Choroid plexus epithelial cell (primary cell): Measurements from ENCODE around the gene KIF21B.
"Not testable (repeated sequence)": the region's sequence is repeated elsewhere in the genome, so short reads cannot be mapped to it uniquely, and the experiment has no call there.

Experiments
- DNase-seq: peaks from one replicate; pipeline ENCODE4 v3.0.0-alpha.2; 2010; ENCODE audit warnings: low read depth
- H3K4me3 ChIP-seq: 2 replicates; pipeline ENCODE4 v1.5.1; 2011; ENCODE audit warnings: low read depth, mild to moderate bottlenecking, control low read depth, low read length, moderate library complexity
- CTCF ChIP-seq: conservative IDR thresholded peaks from 2 replicates; pipeline ENCODE4 v1.5.1; 2011; ENCODE audit warnings: low read depth, mild to moderate bottlenecking, control low read depth, inconsistent platforms, low read length, moderate library complexity

The KIF21B gene

GRCh38 chr1:200968469-200969410, 54.8 kb downstream of the KIF21B start:
- no peak for TF ChIP-seq CTCF
- DNase-seq: no peak
- no peak overlapping the region for H3K4me3 ChIP-seq

DNA sequence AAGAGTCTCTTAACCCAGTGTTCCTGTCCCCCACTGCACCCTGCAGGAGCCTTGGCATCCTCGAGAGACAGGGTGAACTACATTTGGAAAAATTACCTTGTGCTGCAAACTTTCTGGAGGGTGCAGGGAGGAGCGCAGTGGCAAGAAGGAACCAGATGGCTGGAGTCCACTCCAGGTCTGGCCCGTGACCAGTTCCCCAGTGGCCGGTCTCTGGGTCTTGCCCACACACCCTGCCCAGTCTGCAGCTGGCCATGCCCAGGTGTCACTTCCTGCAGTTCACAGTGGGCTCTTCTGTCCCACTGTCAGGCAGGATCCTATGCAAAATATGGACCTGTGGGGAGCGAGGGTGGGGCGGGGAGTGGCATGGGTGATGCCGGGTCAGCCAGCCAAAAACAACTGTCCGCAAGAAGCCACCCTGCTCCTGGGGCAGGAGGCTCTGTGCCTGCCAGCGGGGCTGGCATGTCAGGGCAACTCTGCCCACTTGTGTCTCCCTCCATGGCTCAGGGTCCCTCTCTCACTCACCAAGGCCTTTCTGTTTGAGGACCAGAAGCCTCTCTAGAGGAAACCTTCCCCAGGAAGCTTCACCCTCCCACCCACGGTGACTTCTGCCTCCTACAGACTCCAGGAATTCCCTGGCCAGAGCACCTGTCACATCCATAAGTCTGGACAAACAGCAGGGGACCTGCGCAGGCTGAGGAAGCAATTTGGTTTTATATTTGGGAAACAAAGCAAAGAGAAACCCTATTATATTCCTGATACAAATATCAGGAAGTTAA, 55.6 kb downstream of the KIF21B start:
- no peak for DNase-seq
- TF ChIP-seq CTCF: no peak
- H3K4me3 ChIP-seq: no peak overlapping the region

DNA sequence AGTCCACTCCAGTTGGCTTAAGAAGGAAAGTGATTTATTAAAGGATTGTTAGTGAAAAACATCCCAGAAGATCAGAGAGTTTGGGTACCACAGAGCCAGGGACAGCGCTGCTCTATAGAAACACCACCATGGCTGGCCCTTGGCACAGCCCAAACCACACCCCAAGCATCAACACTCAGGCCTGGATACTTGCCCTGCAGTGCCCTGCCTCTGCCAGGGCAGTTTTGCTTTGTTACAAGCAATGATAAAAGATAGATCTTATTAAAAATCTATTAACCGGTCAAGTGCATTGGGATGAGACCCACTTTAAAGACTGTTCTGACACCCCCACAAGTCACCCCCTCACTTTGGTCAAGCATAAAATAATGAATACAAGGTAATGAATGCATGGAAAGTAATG, 56.6 kb downstream of the KIF21B start:
- DNase-seq: no peak
- no peak overlapping the region for H3K4me3 ChIP-seq
- no peak for TF ChIP-seq CTCF

DNA sequence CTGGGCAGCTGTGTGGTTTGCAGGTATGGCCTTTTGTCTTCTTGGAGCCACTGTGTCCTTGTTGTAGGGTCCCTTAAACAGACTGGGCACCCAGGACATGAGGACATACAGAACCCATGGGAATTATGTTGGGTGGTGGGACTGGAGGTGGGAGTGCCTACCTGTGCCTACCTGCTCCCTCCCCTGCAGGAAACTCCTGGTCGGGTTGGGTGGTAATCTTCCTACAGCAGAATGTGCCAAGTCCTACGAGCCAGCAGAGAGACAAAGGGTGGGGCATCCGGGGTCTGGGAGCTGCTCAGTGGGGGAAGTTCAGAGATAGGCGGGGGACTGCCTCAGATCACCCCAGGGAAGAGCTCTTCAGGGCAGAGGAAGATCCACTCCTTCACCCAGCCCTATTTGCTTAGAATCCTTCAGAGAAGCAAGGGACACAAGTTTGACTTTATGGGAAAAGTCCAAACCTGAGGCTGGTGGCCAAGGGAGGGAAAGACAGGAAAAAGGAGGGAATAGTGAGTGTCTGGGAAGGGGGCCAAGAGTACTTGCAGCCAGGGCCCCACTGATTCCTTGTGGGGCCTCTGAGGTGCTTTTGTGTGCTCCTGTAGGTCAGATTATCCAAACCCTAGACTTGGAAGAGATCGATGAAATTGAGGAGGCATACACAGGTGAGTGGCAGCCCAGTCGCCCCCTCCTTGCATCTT, 58.3 kb downstream of the KIF21B start:
- H3K4me3 ChIP-seq: no peak overlapping the region
- no peak for TF ChIP-seq CTCF
- no peak for DNase-seq

- H3K4me3 ChIP-seq: not testable (repeated sequence)
Observed at GRCh38 chr1:200963888-200964287, 59.6 kb downstream of the KIF21B start.

DNA sequence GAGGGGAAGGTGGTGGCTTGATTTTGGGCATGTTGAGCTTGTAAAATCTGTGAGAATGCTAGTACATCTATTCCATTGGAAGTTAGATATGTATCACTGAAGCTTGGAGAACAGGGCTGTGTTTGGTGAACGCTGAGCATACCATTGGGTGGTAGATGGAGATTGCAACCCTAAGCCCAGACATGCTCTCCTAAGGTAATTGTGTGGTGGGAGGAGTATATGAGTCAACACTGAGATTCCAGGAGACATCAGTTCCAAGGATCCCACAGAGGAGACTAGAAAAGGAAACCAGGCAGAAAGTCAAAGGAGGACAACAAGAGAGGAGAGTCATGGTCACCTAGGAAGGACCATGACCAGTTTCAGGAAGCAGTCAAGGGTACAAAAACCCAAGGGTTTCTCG, 60.4 kb downstream of the KIF21B start:
- no peak overlapping the region for H3K4me3 ChIP-seq
- TF ChIP-seq CTCF: no peak
- no peak for DNase-seq

More at GRCh38 chr1:200963888-200964287, 59.6 kb downstream of the KIF21B start:
- not testable (repeated sequence) for DNase-seq

DNA sequence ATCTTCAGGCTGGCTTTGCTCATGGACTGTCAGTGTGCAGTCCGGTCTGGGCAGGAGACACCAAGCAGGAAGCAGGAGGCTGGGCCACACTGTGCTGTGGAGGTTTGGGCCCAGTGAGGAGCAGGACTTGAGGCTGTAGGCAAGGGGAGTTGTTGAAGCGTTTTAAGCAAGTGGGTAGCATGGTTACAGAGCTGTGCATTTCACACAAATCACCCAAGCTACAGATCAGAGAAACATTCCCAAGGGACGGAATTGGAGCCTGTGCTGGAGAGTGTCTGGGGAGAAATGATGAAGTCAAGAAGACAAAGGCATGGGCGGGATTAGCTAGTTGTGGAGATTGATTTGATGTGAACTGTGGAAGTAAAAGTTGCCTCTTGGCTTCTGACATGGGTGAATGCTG, 60.9 kb downstream of the KIF21B start:
- DNase-seq: no peak
- TF ChIP-seq CTCF: no peak
- no peak overlapping the region for H3K4me3 ChIP-seq

- not testable (repeated sequence) for DNase-seq, H3K4me3 ChIP-seq
Observed at GRCh38 chr1:200962151-200962550, 61.4 kb downstream of the KIF21B start.
